ENCODE measurements around the gene RFNG. TPM values are rescaled to one million over a fixed set of nuclear protein-coding genes. Genes with fewer than 3 reads are reported as not detected.

RFNG gene
- total and polyA plus RNA-seq, 2 donors (not counting 1 experiment from before 2014, with no cell fraction given) = 30.1 to 44.5 TPM

- TF ChIP-seq CTCF (IDR thresholded peaks at IDR 0.05) = no peak
- TF ChIP-seq EZH2 (IDR thresholded peaks at IDR 0.05; ENCODE audit: borderline replicate concordance, insufficient read depth, low read depth, low read length, poor library complexity, severe bottlenecking) = no peak
- Mint-ChIP-seq H3K4me3 (no peak overlapping the region), H3K27me3 (no peaks in the 10 kb centered on the region), H3K9me3 (ENCODE audit: insufficient read depth) (no peaks in the 10 kb centered on the region), H3K4me1 (no peaks in the 10 kb centered on the region), H3K27ac (no peak overlapping the region)
- no peaks in the 10 kb centered on the region for H3K79me2 ChIP-seq (ENCODE audit: control insufficient read depth, insufficient read depth, low read length)
- ChIA-PET POLR2A (no interaction called here), CTCF (no interaction called here)
- H3K9me3 ChIP-seq (ENCODE audit: control extremely low read depth in 1 of 3, control insufficient read depth in 2 of 3, insufficient read depth in 1 of 3, low read length in 2 of 3) = no peaks in the 10 kb centered on the region
- peaks cover 0 to 7% of the 10 kb centered on the region in 2 experiments for H3K36me3 ChIP-seq (replicated peaks in 1 of 2; ENCODE audit: control extremely low read depth in 1 of 2, control insufficient read depth in 1 of 2, extremely low read depth in 1 of 2, insufficient read depth in 2 of 2, low read length in 1 of 2)
- H3K27ac ChIP-seq (ENCODE audit: low read length in 2 of 2) = no peak overlapping the region
- no peak overlapping the region for H2AFZ ChIP-seq (ENCODE audit: insufficient read depth, low read depth, low read length, poor library complexity, severe bottlenecking)
- H3K4me1 ChIP-seq (ENCODE audit: control insufficient read depth in 2 of 2, insufficient read depth in 2 of 2, low read length in 2 of 2) = no peaks in the 10 kb centered on the region
- no peaks in the 10 kb centered on the region for H3K27me3 ChIP-seq (replicated peaks in 1 of 4; ENCODE audit: control extremely low read depth in 1 of 4, control insufficient read depth in 3 of 4, insufficient read depth in 4 of 4, low read length in 3 of 4)
- H4K20me1 ChIP-seq (ENCODE audit: control insufficient read depth, insufficient read depth, low read length, poor library complexity, severe bottlenecking) = no peaks in the 10 kb centered on the region
- no peak overlapping the region for H3K4me3 ChIP-seq (ENCODE audit: control extremely low read depth in 1 of 5, extremely low read depth in 1 of 5, insufficient read depth in 1 of 5, low read depth in 2 of 5, low read length in 4 of 5)
- DNase-seq (no peak), ATAC-seq (ENCODE audit: low read depth) (no peak)
- WGBS (ENCODE audit: insufficient coverage) = 92% methylated on average over 28 of the region's 28 CpGs
- intact Hi-C loops (cut with micrococcal nuclease) = no loop called here
- H3K9ac ChIP-seq (ENCODE audit: low read length) = no peak overlapping the region
- H3K4me2 ChIP-seq (replicated peaks; ENCODE audit: low read depth, low read length, poor library complexity, severe bottlenecking) = no peak overlapping the region
Observed at GRCh38 chr17:82008941-82009405, 42.6 kb downstream of the RFNG start.

GRCh38 chr17:82008258-82008940 is 43.2 kb downstream of the RFNG start:
- intact Hi-C loops (cut with micrococcal nuclease) = no loop called here
- no peak overlapping the region for H3K27ac ChIP-seq (ENCODE audit: low read length in 2 of 2)
- H3K27me3 Mint-ChIP-seq = no peaks in the 10 kb centered on the region
- H3K36me3 ChIP-seq (replicated peaks in 1 of 2; ENCODE audit: control extremely low read depth in 1 of 2, control insufficient read depth in 1 of 2, extremely low read depth in 1 of 2, insufficient read depth in 2 of 2, low read length in 1 of 2) = peaks cover 0 to 7% of the 10 kb centered on the region in 2 experiments
- ChIA-PET POLR2A (no interaction called here), CTCF (no interaction called here)
- TF ChIP-seq EZH2 (IDR thresholded peaks at IDR 0.05; ENCODE audit: borderline replicate concordance, insufficient read depth, low read depth, low read length, poor library complexity, severe bottlenecking) (no peak), CTCF (IDR thresholded peaks at IDR 0.05) (no peak)
- H3K4me3 Mint-ChIP-seq = no peak overlapping the region
- H3K4me3 ChIP-seq (ENCODE audit: control extremely low read depth in 1 of 5, extremely low read depth in 1 of 5, insufficient read depth in 1 of 5, low read depth in 2 of 5, low read length in 4 of 5) = no peak overlapping the region
- H4K20me1 ChIP-seq (ENCODE audit: control insufficient read depth, insufficient read depth, low read length, poor library complexity, severe bottlenecking) = no peaks in the 10 kb centered on the region
- no peaks in the 10 kb centered on the region for H3K4me1 ChIP-seq (ENCODE audit: control insufficient read depth in 2 of 2, insufficient read depth in 2 of 2, low read length in 2 of 2)
- H3K4me1 Mint-ChIP-seq = no peaks in the 10 kb centered on the region
- 98% methylated on average over 22 of the region's 26 CpGs for WGBS (ENCODE audit: insufficient coverage)
- peaks cover under 1% of the 10 kb centered on the region for H3K79me2 ChIP-seq (ENCODE audit: control insufficient read depth, insufficient read depth, low read length)
- H3K9ac ChIP-seq (ENCODE audit: low read length) = no peak overlapping the region
- H3K4me2 ChIP-seq (replicated peaks; ENCODE audit: low read depth, low read length, poor library complexity, severe bottlenecking) = no peak overlapping the region
- H3K9me3 Mint-ChIP-seq (ENCODE audit: insufficient read depth) = no peaks in the 10 kb centered on the region
- H2AFZ ChIP-seq (ENCODE audit: insufficient read depth, low read depth, low read length, poor library complexity, severe bottlenecking) = no peak overlapping the region
- ATAC-seq (ENCODE audit: low read depth) (no peak), DNase-seq (no peak)
- H3K9me3 ChIP-seq (ENCODE audit: control extremely low read depth in 1 of 3, control insufficient read depth in 2 of 3, insufficient read depth in 1 of 3, low read length in 2 of 3) = no peaks in the 10 kb centered on the region
- no peaks in the 10 kb centered on the region for H3K27me3 ChIP-seq (replicated peaks in 1 of 4; ENCODE audit: control extremely low read depth in 1 of 4, control insufficient read depth in 3 of 4, insufficient read depth in 4 of 4, low read length in 3 of 4)
- H3K27ac Mint-ChIP-seq = no peak overlapping the region
